GM19025 (cell line): ENCODE measurements around the gene UBL3.

Experiments
- ATAC-seq: cut with Tn5 transposase; IDR thresholded peaks from one replicate; pipeline ENCODE4 v1.9.1; 2021; ENCODE audit warnings: mild to moderate bottlenecking, low read depth, moderate library complexity; ENCODE audit not compliant: unreplicated experiment

UBL3 gene

DNA sequence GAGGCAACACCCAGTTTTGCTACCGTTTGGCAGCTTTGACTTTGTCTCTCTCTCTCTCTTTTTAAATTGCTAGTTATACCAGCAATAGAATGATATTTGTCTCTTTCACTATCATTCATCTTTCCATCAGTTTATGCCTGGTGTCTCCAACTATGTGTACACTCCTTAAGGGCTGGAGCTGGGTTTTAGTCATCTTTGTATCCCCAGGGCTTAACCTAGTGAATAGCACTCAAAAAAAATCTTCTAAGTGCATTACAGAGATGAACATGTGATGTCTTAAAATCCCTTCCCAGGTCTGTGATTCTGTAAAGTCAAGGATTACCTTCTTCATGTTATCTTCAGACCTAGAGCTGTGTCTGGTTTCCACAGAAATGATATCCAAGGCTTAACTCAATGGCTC is 7.8 kb upstream of the UBL3 start:
- no peak for ATAC-seq

- no peak for ATAC-seq
Observed at GRCh38 chr13:29857085-29857484, 6.7 kb upstream of the UBL3 start.

- no peak for ATAC-seq
Observed at GRCh38 chr13:29856426-29856825, 6.0 kb upstream of the UBL3 start.

DNA sequence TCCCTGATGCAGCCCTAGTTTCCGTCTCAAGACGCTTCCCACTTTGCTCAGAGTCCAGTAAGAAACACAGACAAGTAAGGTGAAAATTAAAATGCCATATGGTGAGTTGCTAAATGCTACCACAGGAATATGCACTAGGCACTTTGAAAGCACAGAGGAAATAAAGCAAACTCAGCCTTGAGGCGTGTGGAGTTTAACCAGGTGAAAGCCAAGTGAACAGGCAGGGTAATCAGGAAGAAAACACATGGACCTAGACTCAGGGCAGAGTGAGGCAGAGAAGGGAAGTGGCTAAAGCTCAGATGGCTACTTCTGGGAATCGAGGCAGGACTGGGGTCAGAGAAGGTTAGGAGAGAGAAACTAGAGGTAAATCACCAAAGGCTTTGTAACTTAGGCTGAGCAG is 5.4 kb upstream of the UBL3 start:
- no peak for ATAC-seq

DNA sequence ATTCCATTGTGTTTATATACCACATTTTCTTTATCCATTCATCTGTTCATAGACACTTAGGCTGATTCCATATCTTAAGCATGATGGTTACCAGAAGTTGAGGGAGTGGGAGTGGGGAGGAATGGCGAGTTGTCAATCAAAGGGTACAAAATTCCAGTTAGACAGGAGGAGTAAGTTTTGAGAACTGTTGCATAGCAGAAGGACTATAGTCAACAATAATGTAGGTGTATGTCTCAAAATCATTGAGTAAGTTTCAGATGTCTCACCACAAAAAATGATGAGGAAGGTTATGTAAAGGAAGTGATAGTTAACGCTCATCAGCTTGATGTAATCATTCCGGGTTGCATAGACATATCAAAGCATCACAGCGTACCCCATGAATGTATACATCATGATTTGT is 4.6 kb upstream of the UBL3 start:
- ATAC-seq: no peak

- no peak for ATAC-seq
Observed at GRCh38 chr13:29853131-29853530, 2.7 kb upstream of the UBL3 start.

- no peak for ATAC-seq
Observed at GRCh38 chr13:29852472-29853054, 2.1 kb upstream of the UBL3 start.

- ATAC-seq: peak; percentile 25
Observed at GRCh38 chr13:29849731-29850212, 645 bp downstream of the UBL3 start.

GRCh38 chr13:29849071-29849631 is 1.3 kb downstream of the UBL3 start:
- no peak for ATAC-seq

GRCh38 chr13:29847501-29847983 is 2.9 kb downstream of the UBL3 start:
- no peak for ATAC-seq

DNA sequence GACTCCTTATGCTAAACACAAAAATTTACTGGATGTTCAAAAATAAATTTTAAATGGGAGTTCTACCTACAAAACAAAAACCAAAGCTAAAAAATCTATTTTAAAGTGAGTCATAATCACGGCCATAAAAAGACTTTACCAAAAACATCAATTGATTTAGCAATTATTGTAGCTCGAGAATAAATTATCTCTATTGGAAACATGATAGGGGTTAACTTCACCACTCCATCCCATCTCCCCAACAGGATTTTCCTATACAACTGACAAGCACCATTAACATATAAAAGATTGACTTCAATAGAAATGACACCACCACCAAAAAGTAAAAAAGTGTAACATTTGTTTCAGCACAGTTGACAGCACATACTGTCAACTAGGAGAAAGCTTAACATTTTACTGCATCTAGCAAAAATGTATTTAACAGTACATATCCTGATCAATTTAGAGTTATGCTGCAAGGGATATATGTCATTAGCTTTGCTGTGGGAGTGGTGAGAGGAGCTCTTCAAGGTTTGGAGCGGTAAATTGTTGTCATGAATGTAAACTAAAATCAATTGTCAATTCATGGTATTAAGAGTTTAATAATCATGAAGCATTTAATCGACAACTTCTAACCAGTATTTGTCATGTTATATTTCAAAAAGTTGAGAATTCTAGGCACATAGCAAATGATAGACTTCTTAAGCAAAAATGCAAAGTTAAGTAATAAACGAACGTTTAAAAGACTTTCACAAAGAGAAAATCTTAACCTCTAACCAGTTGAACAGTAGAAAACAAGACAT is 3.8 kb downstream of the UBL3 start:
- no peak for ATAC-seq

GRCh38 chr13:29845440-29846056 is 4.9 kb downstream of the UBL3 start:
- ATAC-seq: no peak

- ATAC-seq: no peak
Observed at GRCh38 chr13:29844441-29844840, 6.0 kb downstream of the UBL3 start.

- no peak for ATAC-seq
Observed at GRCh38 chr13:29840585-29840984, 9.8 kb downstream of the UBL3 start.

- ATAC-seq: no peak
Observed at GRCh38 chr13:29835280-29836061, 14.9 kb downstream of the UBL3 start.

GRCh38 chr13:29832761-29833298 is 17.6 kb downstream of the UBL3 start:
- ATAC-seq: no peak

- ATAC-seq: no peak
Observed at GRCh38 chr13:29830000-29830399, 20.4 kb downstream of the UBL3 start.

DNA sequence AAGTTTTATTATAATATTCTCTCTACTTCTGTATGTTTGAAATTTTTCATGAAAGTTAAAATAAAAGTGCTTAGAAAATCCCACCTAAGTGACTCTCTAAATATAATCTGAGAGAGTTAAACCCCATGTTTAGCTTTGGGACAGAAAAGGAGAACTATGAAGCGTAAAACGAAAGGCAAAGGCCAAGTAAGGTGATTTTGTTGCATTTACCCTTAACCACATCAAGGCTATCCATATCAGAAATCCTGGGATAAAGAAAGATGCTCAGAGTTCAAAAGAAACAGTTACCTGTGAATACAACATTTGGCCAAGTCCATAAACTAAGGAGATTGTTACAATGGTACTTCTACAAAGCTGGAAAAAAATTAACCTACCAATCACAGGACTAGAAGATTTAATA is 31.3 kb downstream of the UBL3 start:
- ATAC-seq: no peak

GRCh38 chr13:29817604-29818378 is 32.6 kb downstream of the UBL3 start:
- peak; percentile 86 for ATAC-seq
